ENCODE measurements around the gene NCOA7. TPM values are rescaled to one million over a fixed set of nuclear protein-coding genes. Genes with fewer than 3 reads are reported as not detected.
A peak's percentile ranks its signal among the peaks of the same experiment; 100 is the strongest.

Gene NCOA7
- total and polyA plus RNA-seq, 9 donors: 10.9 to 54.1 (median 30.7) TPM

DNA sequence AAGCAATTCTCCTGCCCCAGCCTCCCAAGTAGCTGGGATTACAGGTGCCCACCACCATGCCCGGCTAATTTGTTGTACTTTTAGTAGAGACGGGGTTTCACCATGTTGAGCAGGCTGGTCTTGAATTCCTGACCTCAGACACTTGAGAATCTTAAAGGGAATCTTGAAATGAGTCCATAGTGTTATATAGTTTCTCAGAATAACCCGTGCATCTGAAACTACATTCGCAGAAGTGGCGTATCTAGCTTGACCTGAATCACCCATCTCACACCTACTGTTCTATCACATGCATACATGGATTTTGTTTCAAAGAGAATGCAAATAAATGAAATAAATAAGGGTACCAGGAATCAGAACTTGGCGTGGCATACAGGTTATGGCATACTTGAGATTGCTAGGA is 65.0 kb downstream of the NCOA7 start:
- H3K27me3 ChIP-seq: no peaks in the 10 kb centered on the region
- TF ChIP-seq POLR2A (IDR thresholded peaks at IDR 0.05) (no peak), CTCF (IDR thresholded peaks at IDR 0.05) (no peak), EP300 (IDR thresholded peaks at IDR 0.05) (no peak)
- H3K4me3 ChIP-seq: no peak overlapping the region
- intact Hi-C loops (cut with DNase I): loop anchor here in 1 of 4 donors (10.0 kb wide), 1 partner anchor 109 kb away; no protein-coding TSS in a partner anchor
- no peaks in the 10 kb centered on the region for H3K36me3 ChIP-seq
- H3K4me1 ChIP-seq (ENCODE audit: insufficient read depth): no peaks in the 10 kb centered on the region
- no peaks in the 10 kb centered on the region for H3K9me3 ChIP-seq
- 94 to 98% (median 97%) methylated on average over 6 of the region's 6 CpGs for WGBS, 3 donors
- DNase-seq: no peak
- no peak overlapping the region for H3K27ac ChIP-seq

DNA sequence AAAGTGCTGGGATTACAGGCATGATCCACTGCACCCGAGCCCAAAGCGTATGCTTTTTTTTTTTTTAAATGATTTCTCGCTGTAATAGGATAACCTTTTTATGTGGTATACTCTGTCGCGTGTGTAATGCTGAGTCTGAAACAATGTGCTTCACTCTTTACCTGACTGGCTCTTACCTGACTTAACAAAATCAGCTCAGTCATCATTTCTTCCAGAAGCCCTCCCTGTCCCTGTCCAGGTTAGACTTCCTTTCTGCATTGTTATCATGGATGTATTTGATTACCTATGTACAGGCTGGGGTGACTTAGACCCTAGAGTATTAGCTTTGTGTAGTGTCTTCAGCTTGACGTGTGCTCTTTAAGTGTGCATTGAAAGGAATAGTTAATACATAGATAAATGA is 67.1 kb downstream of the NCOA7 start:
- 77 to 93% (median 91%) methylated on average over 6 of the region's 6 CpGs for WGBS, 3 donors
- Histone ChIP-seq H3K4me1 (ENCODE audit: insufficient read depth) (no peaks in the 10 kb centered on the region), H3K36me3 (no peaks in the 10 kb centered on the region), H3K9me3 (no peaks in the 10 kb centered on the region), H3K4me3 (no peak overlapping the region), H3K27ac (no peak overlapping the region), H3K27me3 (no peaks in the 10 kb centered on the region)
- DNase-seq: no peak
- TF ChIP-seq CTCF (IDR thresholded peaks at IDR 0.05): no peak
- TF ChIP-seq EP300 (IDR thresholded peaks at IDR 0.05): no peak
- no peak for TF ChIP-seq POLR2A (IDR thresholded peaks at IDR 0.05)
- intact Hi-C loops (cut with DNase I): loop anchor here in 1 of 4 donors (10.0 kb wide), 1 partner anchor 107 kb away; no protein-coding TSS in a partner anchor

DNA sequence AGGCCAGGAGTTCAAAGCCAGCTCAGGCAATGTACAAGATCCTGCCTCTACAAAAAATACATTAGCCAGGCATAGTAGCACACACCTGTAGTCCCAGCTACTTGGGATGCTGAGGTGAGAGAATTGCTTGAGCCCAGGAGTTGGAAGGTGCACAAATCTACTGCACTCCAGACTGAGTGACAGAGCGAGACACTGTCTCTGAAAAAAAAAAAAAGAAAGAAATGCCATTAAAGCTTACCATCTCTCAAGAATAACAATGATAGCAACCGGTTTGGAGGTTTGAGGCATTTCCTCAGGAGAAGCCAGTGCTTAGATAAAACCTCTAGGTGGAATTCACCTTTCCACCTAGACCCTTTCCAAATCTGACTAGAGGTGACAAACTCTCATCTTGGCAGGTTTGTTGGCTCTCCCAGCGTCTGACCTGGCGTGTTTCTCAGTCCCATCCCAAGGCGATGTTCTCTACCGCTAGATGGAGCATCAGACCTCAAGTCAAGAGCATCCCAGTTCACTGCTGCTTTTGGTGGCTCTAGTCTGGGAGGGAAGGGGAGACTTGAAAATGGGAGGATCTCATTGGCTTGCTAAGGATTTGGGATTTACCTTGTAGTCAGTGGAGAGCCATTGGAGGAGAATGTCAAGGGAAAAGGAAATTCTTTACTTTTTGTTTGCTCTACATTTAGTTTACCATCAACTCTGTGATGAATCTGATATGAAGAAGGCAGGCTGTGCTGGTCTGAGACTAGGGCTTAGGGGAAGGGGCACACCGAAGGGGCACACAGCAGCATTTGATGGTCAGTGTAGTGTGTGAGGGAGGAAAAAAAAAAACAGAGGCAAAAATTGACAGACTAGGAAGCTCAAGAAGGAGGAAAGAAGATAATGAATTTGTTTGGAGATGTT is 67.9 kb downstream of the NCOA7 start:
- WGBS, 3 donors: 32 to 43% (median 37%) methylated on average over 7 of the region's 7 CpGs
- H3K9me3 ChIP-seq: no peaks in the 10 kb centered on the region

GRCh38 chr6:125859727-125860126 is 69.0 kb downstream of the NCOA7 start:
- TF ChIP-seq POLR2A (IDR thresholded peaks at IDR 0.05) (no peak), EP300 (IDR thresholded peaks at IDR 0.05) (no peak), CTCF (IDR thresholded peaks at IDR 0.05) (no peak)
- WGBS, 3 donors: 87 to 95% (median 88%) methylated on average over 3 of the region's 3 CpGs
- intact Hi-C loops (cut with DNase I): loop anchor here in 1 of 4 donors (10.0 kb wide), 1 partner anchor 105 kb away; no protein-coding TSS in a partner anchor
- H3K9me3 ChIP-seq: no peaks in the 10 kb centered on the region
- H3K27me3 ChIP-seq: no peaks in the 10 kb centered on the region
- H3K27ac ChIP-seq: no peak overlapping the region
- DNase-seq: no peak
- no peaks in the 10 kb centered on the region for H3K36me3 ChIP-seq
- H3K4me1 ChIP-seq (ENCODE audit: insufficient read depth): no peaks in the 10 kb centered on the region
- no peak overlapping the region for H3K4me3 ChIP-seq

More for the DNA sequence above, 67.9 kb downstream of the NCOA7 start:
- intact Hi-C loops (cut with DNase I): loop anchor here in 1 of 4 donors (10.0 kb wide), 1 partner anchor 106 kb away; no protein-coding TSS in a partner anchor
- Histone ChIP-seq H3K4me1 (ENCODE audit: insufficient read depth) (no peaks in the 10 kb centered on the region), H3K27ac (no peak overlapping the region), H3K27me3 (no peaks in the 10 kb centered on the region), H3K36me3 (no peaks in the 10 kb centered on the region), H3K4me3 (no peak overlapping the region)
- DNase-seq: peak in 4 of 5 donors; percentile 19 to 57 (median 32)
- TF ChIP-seq POLR2A (IDR thresholded peaks at IDR 0.05) (no peak), CTCF (IDR thresholded peaks at IDR 0.05) (peak in 1 of 3 donors; percentile 12)
